Smooth muscle cell of the coronary artery (primary cell): ENCODE results near the gene STK31. TPM values are rescaled to one million over a fixed set of nuclear protein-coding genes. Genes with fewer than 3 reads are reported as not detected.

Experiments used
- total RNA-seq: library from RNA; depleted of rRNA; stranded (reverse); fragments of >200 nt; gene quantifications from 2 replicates; pipeline ENCODE4 v1.2.3, GENCODE V29; 2014; ENCODE audit warnings: low replicate concordance

STK31 gene, protein sequence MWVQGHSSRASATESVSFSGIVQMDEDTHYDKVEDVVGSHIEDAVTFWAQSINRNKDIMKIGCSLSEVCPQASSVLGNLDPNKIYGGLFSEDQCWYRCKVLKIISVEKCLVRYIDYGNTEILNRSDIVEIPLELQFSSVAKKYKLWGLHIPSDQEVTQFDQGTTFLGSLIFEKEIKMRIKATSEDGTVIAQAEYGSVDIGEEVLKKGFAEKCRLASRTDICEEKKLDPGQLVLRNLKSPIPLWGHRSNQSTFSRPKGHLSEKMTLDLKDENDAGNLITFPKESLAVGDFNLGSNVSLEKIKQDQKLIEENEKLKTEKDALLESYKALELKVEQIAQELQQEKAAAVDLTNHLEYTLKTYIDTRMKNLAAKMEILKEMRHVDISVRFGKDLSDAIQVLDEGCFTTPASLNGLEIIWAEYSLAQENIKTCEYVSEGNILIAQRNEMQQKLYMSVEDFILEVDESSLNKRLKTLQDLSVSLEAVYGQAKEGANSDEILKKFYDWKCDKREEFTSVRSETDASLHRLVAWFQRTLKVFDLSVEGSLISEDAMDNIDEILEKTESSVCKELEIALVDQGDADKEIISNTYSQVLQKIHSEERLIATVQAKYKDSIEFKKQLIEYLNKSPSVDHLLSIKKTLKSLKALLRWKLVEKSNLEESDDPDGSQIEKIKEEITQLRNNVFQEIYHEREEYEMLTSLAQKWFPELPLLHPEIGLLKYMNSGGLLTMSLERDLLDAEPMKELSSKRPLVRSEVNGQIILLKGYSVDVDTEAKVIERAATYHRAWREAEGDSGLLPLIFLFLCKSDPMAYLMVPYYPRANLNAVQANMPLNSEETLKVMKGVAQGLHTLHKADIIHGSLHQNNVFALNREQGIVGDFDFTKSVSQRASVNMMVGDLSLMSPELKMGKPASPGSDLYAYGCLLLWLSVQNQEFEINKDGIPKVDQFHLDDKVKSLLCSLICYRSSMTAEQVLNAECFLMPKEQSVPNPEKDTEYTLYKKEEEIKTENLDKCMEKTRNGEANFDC
- total RNA-seq = not detected in 2 replicates

DNA sequence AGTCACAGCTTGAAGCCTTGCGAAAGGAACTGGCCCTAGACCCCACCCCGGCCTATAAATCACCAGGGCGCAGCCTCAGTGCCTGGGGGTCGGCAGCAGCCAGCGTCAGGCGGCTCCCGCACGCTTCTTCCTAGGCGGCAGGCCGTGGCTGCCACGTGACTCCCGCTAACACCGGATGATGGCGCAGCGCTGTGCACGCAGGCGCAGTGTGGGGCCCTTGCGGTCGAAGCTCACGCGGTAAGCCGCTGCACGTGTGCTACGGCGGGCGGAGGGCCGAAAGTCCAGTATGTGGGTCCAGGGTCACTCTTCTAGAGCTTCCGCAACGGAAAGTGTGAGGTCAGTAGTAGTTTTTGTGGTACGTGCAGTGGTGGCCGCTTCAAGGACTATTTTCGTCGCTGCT is at the start of gene STK31:
Gene STK31 (plus strand): TSS at position 220 of the 400 bp plus-strand sequence. CDS start 67 bp downstream, at position 287.

DNA sequence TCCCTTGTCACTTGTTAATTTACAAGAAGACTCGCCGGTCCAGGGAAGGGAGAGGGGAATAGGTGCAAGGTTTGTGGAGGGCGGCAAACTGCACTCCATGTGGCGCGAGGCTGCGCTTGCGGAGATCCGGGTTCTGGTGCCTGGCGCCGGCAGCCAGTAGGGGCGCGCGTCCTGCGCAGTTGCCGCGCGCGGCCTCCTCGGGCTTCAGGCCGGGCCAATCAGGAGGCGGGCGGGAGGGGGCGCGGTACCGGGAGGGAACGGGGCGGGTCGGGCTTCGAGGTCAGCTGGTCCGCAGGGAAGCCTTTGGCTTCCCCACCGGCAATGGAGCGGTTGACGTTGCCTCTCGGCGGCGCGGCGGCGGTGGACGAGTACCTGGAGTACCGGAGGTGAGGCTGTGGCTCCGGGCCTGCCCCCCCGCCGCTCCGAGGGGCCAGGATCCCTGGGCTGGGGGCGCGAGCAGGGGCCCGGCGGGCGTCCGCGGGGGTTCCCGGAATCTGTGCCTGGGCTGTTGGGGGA is 30.1 kb upstream of the STK31 start, which contains the start of gene FAM221A:
Gene FAM221A (plus strand): TSS at position 302 of the 516 bp plus-strand sequence. CDS start 20 bp downstream, at position 322.

Other genes starting within 250 kb of the STK31 start
- 5.1 and 40.6 TPM in 2 replicates for gene IGF2BP3, start 239.7 kb upstream of the STK31 start, total RNA-seq
- gene TRA2A, start 178.2 kb upstream of the STK31 start, total RNA-seq = 25.2 and 25.4 TPM in 2 replicates
- gene CCDC126, start 112.8 kb upstream of the STK31 start, total RNA-seq = 6.1 and 9.4 TPM in 2 replicates
- 0.30 and 3.0 TPM in 2 replicates for gene FAM221A, start 30.0 kb upstream of the STK31 start, total RNA-seq